SIG-M5 treated with dmso at 0.1 percent for 504 hours (cell line): ENCODE measurements around the gene CDYL2.

Experiments used
- DNase-seq: peaks from one replicate; lab custom pipeline; 2025; ENCODE audit not compliant: unreplicated experiment; lab: John Stamatoyannopoulos, UW

The CDYL2 gene

GRCh38 chr16:80637621-80638020 lies 166.8 kb downstream of the CDYL2 start:
- DNase-seq, result no peak

- DNase-seq, result no peak
Measured at GRCh38 chr16:80631581-80631980, 172.8 kb downstream of the CDYL2 start.

- no peak for DNase-seq
Measured at GRCh38 chr16:80628254-80628653, 176.1 kb downstream of the CDYL2 start.

- DNase-seq, result no peak
Measured at GRCh38 chr16:80627108-80627507, 177.3 kb downstream of the CDYL2 start.

- no peak for DNase-seq
Measured at GRCh38 chr16:80623376-80623775, 181.0 kb downstream of the CDYL2 start.

GRCh38 chr16:80622007-80622406 lies 182.4 kb downstream of the CDYL2 start:
- no peak for DNase-seq

- no peak for DNase-seq
Measured at GRCh38 chr16:80620736-80621605, 183.4 kb downstream of the CDYL2 start.

GRCh38 chr16:80619824-80620223 lies 184.6 kb downstream of the CDYL2 start:
- DNase-seq, result peak; percentile 54

- no peak for DNase-seq
Measured at GRCh38 chr16:80618862-80619648, 185.3 kb downstream of the CDYL2 start.

GRCh38 chr16:80616362-80616761 lies 188.0 kb downstream of the CDYL2 start:
- no peak for DNase-seq

GRCh38 chr16:80615735-80616134 lies 188.7 kb downstream of the CDYL2 start:
- DNase-seq, result no peak

- peak; percentile 31 for DNase-seq
Measured at GRCh38 chr16:80614908-80615671, 189.3 kb downstream of the CDYL2 start.

GRCh38 chr16:80612461-80613017 lies 191.9 kb downstream of the CDYL2 start:
- DNase-seq, result no peak

- no peak for DNase-seq
Measured at GRCh38 chr16:80611930-80612327, 192.5 kb downstream of the CDYL2 start.

GRCh38 chr16:80611171-80611929 lies 193.0 kb downstream of the CDYL2 start:
- no peak for DNase-seq

- no peak for DNase-seq
Measured at GRCh38 chr16:80610481-80611156, 193.8 kb downstream of the CDYL2 start.

- DNase-seq, result no peak
Measured at GRCh38 chr16:80608946-80609345, 195.5 kb downstream of the CDYL2 start.

- no peak for DNase-seq
Measured at GRCh38 chr16:80607204-80607603, 197.2 kb downstream of the CDYL2 start.

- DNase-seq, result no peak
Measured at GRCh38 chr16:80606221-80606766, 198.1 kb downstream of the CDYL2 start.
